Left lung (tissue), 10 donors: ENCODE results near the gene MKRN2. TPM values are rescaled to one million over a fixed set of nuclear protein-coding genes. Genes with fewer than 3 reads are reported as not detected.
A peak's percentile ranks its signal among the peaks of the same experiment; 100 is the strongest.
"Not testable (repeated sequence)": the region's sequence is repeated elsewhere in the genome, so short reads cannot be mapped to it uniquely, and the experiment has no call there.

Source experiments
- ATAC-seq: fragments of 200-7000 bp; cut with Tn5 transposase; one replicate; pipeline ENCODE4 v1.9.1; 2020; ENCODE audit warnings: moderate library complexity
- DNase-seq, 4 donors: peaks; one replicate each; pipeline ENCODE4 v3.0.0-alpha.2; 2013 to 2020
- H3K27ac ChIP-seq, 2 donors: fragments of 200-600 bp; sonication (generic) in 1 of 2; one replicate each; pipeline versions ENCODE4 v1.5.0 to v1.8.0; 2020 to 2021
- H3K27me3 ChIP-seq, 2 donors: fragments of 200-600 bp; sonication (generic) in 1 of 2; one replicate each; pipeline versions ENCODE4 v1.5.0 to v1.8.0; 2020 to 2021
- H3K36me3 ChIP-seq, 2 donors: fragments of 200-600 bp; sonication (generic) in 1 of 2; one replicate each; pipeline versions ENCODE4 v1.5.0 to v1.8.0; 2020 to 2021
- H3K4me1 ChIP-seq, 2 donors: fragments of 200-600 bp; one replicate each; pipeline ENCODE4 v1.8.0; 2021
- H3K4me3 ChIP-seq, 2 donors: fragments of 200-600 bp; sonication (generic) in 1 of 2; one replicate each; pipeline versions ENCODE4 v1.5.0 to v1.8.0; 2020 to 2021; ENCODE audit warnings: mild to moderate bottlenecking in 1 of 2
- H3K9me3 ChIP-seq, 2 donors: fragments of 200-600 bp; sonication (generic) in 1 of 2; one replicate each; pipeline versions ENCODE4 v1.5.0 to v1.8.0; 2020 to 2021
- CTCF ChIP-seq, 2 donors: fragments of 200-600 bp; sonication (generic) in 1 of 2; IDR thresholded peaks; one replicate each; pipeline versions ENCODE4 v1.5.0 to v1.8.0; 2021; ENCODE audit warnings: antibody characterized with exemption in 2 of 2
- intact Hi-C, 2 donors: fragments of 100-400 bp; cut with DNase I; formaldehyde crosslinking; loops; one replicate each; pipeline versions ENCODE4 v1.11.2 to v1.14.2; 2022
- polyA plus RNA-seq, 6 donors: library from polyadenylated mRNA; unstranded; fragments of 120-200 nt; gene quantifications; one replicate each; pipeline ENCODE4 v1.2.1, GENCODE V29; 2013; ENCODE audit not compliant: insufficient read length in 6 of 6
- total RNA-seq, 2 donors: library from RNA; stranded (reverse); fragmentation: NEBNext Ultra II Directional; extraction: Animal tissue kit (Norgen Biotek cat#: 25700); gene quantifications; one replicate each; pipeline ENCODE4 v1.2.1, GENCODE V29; 2021
- donor health status: DM: no; HTN: yes; CAD: no.
- donor health status: DM: no; HTN: no; CAD: no.

MKRN2 gene
- total and polyA plus RNA-seq, 8 donors, result 20.3 to 40.5 (median 36.8) TPM

- intact Hi-C loops, result no loop called here
- TF ChIP-seq CTCF (IDR thresholded peaks at IDR 0.05), result no peak
- H3K9me3 ChIP-seq, result no peaks in the 10 kb centered on the region
- H3K4me3 ChIP-seq, result no peak overlapping the region
- H3K27ac ChIP-seq, result peak overlapping the region in 1 of 2 donors; percentile 16
- H3K4me1 ChIP-seq, result peaks cover 7 to 70% of the 10 kb centered on the region in 2 donors
- no peaks in the 10 kb centered on the region for H3K27me3 ChIP-seq
- DNase-seq (peak in 1 of 4 donors; percentile 41), ATAC-seq (peak; percentile 73)
- no peaks in the 10 kb centered on the region for H3K36me3 ChIP-seq
Observed at GRCh38 chr3:12629560-12629959, 72.7 kb downstream of the MKRN2 start.

- TF ChIP-seq CTCF (IDR thresholded peaks at IDR 0.05), result no peak
- H3K27ac ChIP-seq, result peak overlapping the region in 1 of 2 donors; percentile 37
Observed at GRCh38 chr3:12630292-12630691, 73.4 kb downstream of the MKRN2 start.

GRCh38 chr3:12630843-12631242 lies 74.0 kb downstream of the MKRN2 start:
- H3K9me3 ChIP-seq, H3K4me3 ChIP-seq, ATAC-seq, H3K36me3 ChIP-seq, DNase-seq, H3K27me3 ChIP-seq, intact Hi-C loops: not testable (repeated sequence)
- H3K27ac ChIP-seq, result peak overlapping the region in 1 of 2 donors; percentile 37
- peaks cover 7 to 58% of the 10 kb centered on the region in 2 donors for H3K4me1 ChIP-seq

More at GRCh38 chr3:12630292-12630691, 73.4 kb downstream of the MKRN2 start:
- Histone ChIP-seq H3K36me3 (peaks cover 0 to 3% of the 10 kb centered on the region in 2 donors), H3K27me3 (no peaks in the 10 kb centered on the region), H3K4me1 (peaks cover 7 to 63% of the 10 kb centered on the region in 2 donors), H3K4me3 (no peak overlapping the region), H3K9me3 (no peaks in the 10 kb centered on the region)
- ATAC-seq (no peak), DNase-seq (no peak)
- intact Hi-C loops, result no loop called here

- Histone ChIP-seq H3K27ac (no peak overlapping the region), H3K4me3 (no peak overlapping the region), H3K9me3 (no peaks in the 10 kb centered on the region), H3K27me3 (no peaks in the 10 kb centered on the region), H3K4me1 (peaks cover 7 to 43% of the 10 kb centered on the region in 2 donors), H3K36me3 (peaks cover 0 to 9% of the 10 kb centered on the region in 2 donors)
- no peak for ATAC-seq
- intact Hi-C loops, result no loop called here
- no peak for DNase-seq
- no peak for TF ChIP-seq CTCF (IDR thresholded peaks at IDR 0.05)
Observed at GRCh38 chr3:12632523-12632922, 75.6 kb downstream of the MKRN2 start.

GRCh38 chr3:12633108-12633507 lies 76.2 kb downstream of the MKRN2 start:
- Histone ChIP-seq H3K36me3 (peaks cover 0 to 9% of the 10 kb centered on the region in 2 donors), H3K4me1 (peaks cover 7 to 37% of the 10 kb centered on the region in 2 donors), H3K27ac (no peak overlapping the region), H3K9me3 (no peaks in the 10 kb centered on the region), H3K4me3 (no peak overlapping the region), H3K27me3 (no peaks in the 10 kb centered on the region)
- no peak for TF ChIP-seq CTCF (IDR thresholded peaks at IDR 0.05)
- DNase-seq (no peak), ATAC-seq (no peak)
- intact Hi-C loops, result no loop called here

Other genes starting within 250 kb of the MKRN2 start
- 10 to 100 TPM in 1 of 2 donors, 1 to 10 TPM in 1; 8.1 to 15.1 TPM for gene TSEN2, start 72.6 kb upstream of the MKRN2 start, total RNA-seq
- gene TSEN2, start 72.6 kb upstream of the MKRN2 start, polyA plus RNA-seq, result 10 to 100 TPM; 17.4 to 29.1 (median 24.3) TPM
- 1 to 10 TPM in 1 of 2 donors, under 1 TPM in 1; 0.52 to 1.6 TPM for gene MKRN2OS, start 11.6 kb upstream of the MKRN2 start, total RNA-seq
- gene MKRN2OS, start 11.6 kb upstream of the MKRN2 start, polyA plus RNA-seq, result 1 to 10 TPM; 1.2 to 2.1 (median 1.3) TPM
- gene RAF1, start 107.0 kb downstream of the MKRN2 start, total RNA-seq, result 10 to 100 TPM; 75.8 to 89.9 TPM
- gene RAF1, start 107.0 kb downstream of the MKRN2 start, polyA plus RNA-seq, result 100 to 1,000 TPM; 125 to 147 (median 130) TPM
- gene TMEM40, start 202.2 kb downstream of the MKRN2 start, total RNA-seq, result 1 to 10 TPM in 1 of 2 donors, not detected in 1; 1.4 TPM
- gene TMEM40, start 202.2 kb downstream of the MKRN2 start, polyA plus RNA-seq, result 1 to 10 TPM; 1.1 to 2.4 (median 1.7) TPM
- gene CAND2, start 239.6 kb downstream of the MKRN2 start, total RNA-seq, result 1 to 10 TPM; 3.7 to 7.8 TPM
- gene CAND2, start 239.6 kb downstream of the MKRN2 start, polyA plus RNA-seq, result 1 to 10 TPM; 5.2 to 8.8 (median 6.8) TPM